Measurements from ENCODE around the gene SH3TC1. TPM values are rescaled to one million over a fixed set of nuclear protein-coding genes. Genes with fewer than 3 reads are reported as not detected.

The SH3TC1 gene
- polyA plus RNA-seq, 2 of the 4 experiments (the other 2 are of a cell fraction) = 2.8 to 7.4 TPM

GRCh38 chr4:8240211-8241041, 41.3 kb downstream of the SH3TC1 start:
- DNase-seq (ENCODE audit: low read depth in 1 of 2, low spot score in 1 of 2) = no peak
- no peak for FAIRE-seq
- TF ChIP-seq CEBPB (IDR thresholded peaks at IDR 0.05) (no peak), ZSCAN20 (CRISPR knock-in tag; IDR thresholded peaks at IDR 0.05) (no peak), JUNB (IDR thresholded peaks at IDR 0.05) (no peak), ZNF302 (CRISPR knock-in tag; IDR thresholded peaks at IDR 0.05) (no peak), PHF8 (IDR thresholded peaks at IDR 0.05; ENCODE audit: borderline replicate concordance, low read depth) (no peak), HOXB13 (CRISPR knock-in tag; IDR thresholded peaks at IDR 0.05; ENCODE audit: low read depth) (no peak), ZC3H11A (IDR thresholded peaks at IDR 0.05) (no peak), POLR2A (IDR thresholded peaks at IDR 0.05; ENCODE audit: low read length) (no peak), RNF2 (IDR thresholded peaks at IDR 0.05; ENCODE audit: borderline replicate concordance, low read depth) (no peak)
- TF ChIP-seq, protein P1, sequence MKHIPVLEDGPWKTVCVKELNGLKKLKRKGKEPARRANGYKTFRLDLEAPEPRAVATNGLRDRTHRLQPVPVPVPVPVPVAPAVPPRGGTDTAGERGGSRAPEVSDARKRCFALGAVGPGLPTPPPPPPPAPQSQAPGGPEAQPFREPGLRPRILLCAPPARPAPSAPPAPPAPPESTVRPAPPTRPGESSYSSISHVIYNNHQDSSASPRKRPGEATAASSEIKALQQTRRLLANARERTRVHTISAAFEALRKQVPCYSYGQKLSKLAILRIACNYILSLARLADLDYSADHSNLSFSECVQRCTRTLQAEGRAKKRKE (CRISPR knock-in tag; IDR thresholded peaks at IDR 0.05; ENCODE audit: low read depth) = no peak
- Histone ChIP-seq H3K4me2 (no peak overlapping the region), H3K9me3 (no peaks in the 10 kb centered on the region), H3K4me3 (no peak overlapping the region), H3K27ac (no peak overlapping the region; a peak in 1 of 6 replicates), H3K4me1 (peaks cover 17% of the 10 kb centered on the region)
- ChIA-PET POLR2A (no interaction called here), CTCF (interaction anchor here (0.7 to 17.2 kb wide), 6 partner anchors 8 to 161 kb away, joined by 3 to 270 read pairs (median 7); no protein-coding TSS in a partner anchor)
- ATAC-seq = no peak
- WGBS (ENCODE audit: missing lambda C conversion rate) = 90% methylated on average over 18 of the region's 26 CpGs

DNA sequence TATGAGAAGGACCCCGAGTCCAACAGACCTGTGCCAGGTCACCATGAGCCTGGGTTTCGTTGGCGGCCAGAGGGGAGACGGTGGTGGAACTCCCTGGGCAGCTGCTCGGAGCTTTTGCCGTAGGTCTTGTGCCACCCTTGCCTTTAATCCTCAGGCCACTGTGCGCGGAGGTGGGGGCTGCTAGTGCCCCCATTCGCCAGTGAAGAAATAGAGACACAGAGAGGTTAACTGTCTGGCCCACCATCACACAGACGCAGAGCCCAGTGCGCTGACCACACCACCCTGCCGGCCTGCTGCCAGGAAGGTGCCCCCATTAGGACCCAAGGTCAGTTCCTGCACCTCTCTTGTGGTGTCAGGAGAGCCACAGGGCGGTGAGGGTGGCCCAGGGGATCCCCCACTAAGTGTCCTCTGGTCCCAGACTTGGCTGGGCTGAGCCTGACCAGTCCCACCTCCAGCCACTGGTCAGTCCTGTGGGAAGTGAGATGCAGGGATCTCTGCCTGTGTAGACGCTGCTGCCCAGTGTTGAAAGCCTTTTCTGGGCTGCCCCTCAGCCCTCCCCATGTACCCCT, 42.2 kb downstream of the SH3TC1 start:
- no peak for TF ChIP-seq ZC3H11A (IDR thresholded peaks at IDR 0.05)
- no peak for TF ChIP-seq CHD4 (IDR thresholded peaks at IDR 0.05; ENCODE audit: borderline replicate concordance)
- TF ChIP-seq BCL3 (IDR thresholded peaks at IDR 0.05) = no peak
- TF ChIP-seq EHF (CRISPR knock-in tag; IDR thresholded peaks at IDR 0.05) = no peak
- no peak for TF ChIP-seq EP300 (IDR thresholded peaks at IDR 0.05)
- no peak for TF ChIP-seq GATA3 (IDR thresholded peaks at IDR 0.05; ENCODE audit: borderline replicate concordance)
- no peak for TF ChIP-seq POLR2A (IDR thresholded peaks at IDR 0.05; ENCODE audit: low read length)
- no peak for TF ChIP-seq HEYL (CRISPR knock-in tag; IDR thresholded peaks at IDR 0.05)
- TF ChIP-seq, protein P2, sequence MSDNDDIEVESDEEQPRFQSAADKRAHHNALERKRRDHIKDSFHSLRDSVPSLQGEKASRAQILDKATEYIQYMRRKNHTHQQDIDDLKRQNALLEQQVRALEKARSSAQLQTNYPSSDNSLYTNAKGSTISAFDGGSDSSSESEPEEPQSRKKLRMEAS (IDR thresholded peaks at IDR 0.05) = no peak
- no peak for TF ChIP-seq FOSL2 (IDR thresholded peaks at IDR 0.05)
- TF ChIP-seq FOSL2 (CRISPR knock-in tag; IDR thresholded peaks at IDR 0.05) = no peak
- no peak for TF ChIP-seq NPAS2 (CRISPR knock-in tag; IDR thresholded peaks at IDR 0.05; ENCODE audit: borderline replicate concordance)
- 100% methylated on average over 8 of the region's 14 CpGs for WGBS (ENCODE audit: missing lambda C conversion rate)
- no peak for DNase-seq (ENCODE audit: low read depth in 1 of 2, low spot score in 1 of 2)

More for the DNA sequence above, 42.2 kb downstream of the SH3TC1 start:
- H3K4me1 ChIP-seq = peaks cover 17% of the 10 kb centered on the region
- peak overlapping the region in 1 of 2 experiments; percentile 69; a peak in 3 of 6 replicates for H3K27ac ChIP-seq
- no peak overlapping the region for H3K4me3 ChIP-seq
- FAIRE-seq = no peak
- ChIA-PET POLR2A (no interaction called here), CTCF (interaction anchor here (0.7 to 17.2 kb wide), 17 partner anchors 9 to 205 kb away, joined by 3 to 270 read pairs (median 4); partner anchors contain the start of gene HTRA3)
- no peak overlapping the region for H3K4me2 ChIP-seq
- ATAC-seq = 0 out of 6 replicates have a peak, but pooled peaks of 1 of the 2 experiments have one; percentile 6
- no peaks in the 10 kb centered on the region for H3K9me3 ChIP-seq
